Cardiac muscle cell (in vitro differentiated cells and primary cell): ENCODE data around the gene RADIL. TPM values are rescaled to one million over a fixed set of nuclear protein-coding genes. Genes with fewer than 3 reads are reported as not detected.
A peak's percentile ranks its signal among the peaks of the same experiment; 100 is the strongest.

Source experiments
- DNase-seq, 2 donors: peaks; one replicate each; pipeline versions ENCODE4 v3.0.0 to v3.0.0-alpha.2; 2010 to 2017; ENCODE audit warnings: low read depth in 1 of 2, low spot score in 1 of 2
- H3K27ac ChIP-seq: fragments of 200-600 bp; sonication (generic); 2 replicates; pipeline ENCODE4 v1.5.1; 2016
- H3K27me3 ChIP-seq: fragments of 200-600 bp; sonication (generic); 2 replicates; pipeline ENCODE4 v1.6.0; 2016; ENCODE audit warnings: control low read depth
- H3K36me3 ChIP-seq: fragments of 200-600 bp; sonication (generic); 2 replicates; pipeline ENCODE4 v1.5.1; 2016; ENCODE audit warnings: control low read depth
- H3K4me1 ChIP-seq: fragments of 200-600 bp; sonication (generic); 2 replicates; pipeline ENCODE4 v1.8.1; 2017; ENCODE audit warnings: low read depth, mild to moderate bottlenecking, mixed run types
- H3K4me3 ChIP-seq: fragments of 200-600 bp; sonication (generic); 2 replicates; pipeline ENCODE4 v1.5.1; 2016; ENCODE audit warnings: mild to moderate bottlenecking
- H3K9me3 ChIP-seq: fragments of 200-600 bp; sonication (generic); 2 replicates; pipeline ENCODE4 v1.5.1; 2017; ENCODE audit warnings: low read depth, mild to moderate bottlenecking, control low read depth
- polyA plus RNA-seq: library from polyadenylated mRNA; unstranded; fragments of >200 nt; fragmentation: Nextera tagmentation; extraction: Ambion mirVana; gene quantifications from 2 replicates; pipeline ENCODE4 v1.2.1, GENCODE V29; 2016
- total RNA-seq: library from RNA; depleted of rRNA; stranded (reverse); fragments of >200 nt; gene quantifications from 2 replicates; pipeline ENCODE4 v1.2.3, GENCODE V29; 2016
- TF ChIP-seq, protein P1 (sequence below): IDR thresholded peaks from 2 replicates; pipeline ENCODE4 v1.5.1; 2012; ENCODE audit warnings: low read depth, mild to moderate bottlenecking, low read length

RADIL gene
- total and polyA plus RNA-seq, 2 experiments from 2014 or later: 41.6 to 110 TPM

DNA sequence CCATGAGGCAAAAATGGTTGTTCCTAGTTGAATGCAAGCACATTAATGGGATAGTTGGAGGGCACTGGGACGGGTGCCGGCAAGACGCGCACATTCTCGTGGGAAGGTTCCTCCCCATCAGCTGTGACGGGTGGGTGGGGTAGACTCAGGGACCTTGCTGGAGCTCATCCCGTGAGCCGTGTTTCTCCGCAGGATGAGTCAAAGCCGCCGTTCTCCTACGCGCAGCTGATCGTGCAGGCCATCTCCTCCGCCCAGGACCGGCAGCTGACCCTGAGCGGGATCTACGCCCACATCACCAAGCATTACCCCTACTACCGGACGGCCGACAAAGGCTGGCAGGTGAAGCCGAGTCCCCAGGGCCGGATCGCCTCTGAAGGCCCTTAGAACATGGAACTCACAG, 128.5 kb downstream of the RADIL start:
- no peak overlapping the region for H3K4me3 ChIP-seq
- no peak overlapping the region for H3K27ac ChIP-seq
- H3K4me1 ChIP-seq: no peaks in the 10 kb centered on the region
- H3K9me3 ChIP-seq: no peaks in the 10 kb centered on the region
- no peak for DNase-seq
- peaks cover 38% of the 10 kb centered on the region for H3K36me3 ChIP-seq
- TF ChIP-seq, protein P1, sequence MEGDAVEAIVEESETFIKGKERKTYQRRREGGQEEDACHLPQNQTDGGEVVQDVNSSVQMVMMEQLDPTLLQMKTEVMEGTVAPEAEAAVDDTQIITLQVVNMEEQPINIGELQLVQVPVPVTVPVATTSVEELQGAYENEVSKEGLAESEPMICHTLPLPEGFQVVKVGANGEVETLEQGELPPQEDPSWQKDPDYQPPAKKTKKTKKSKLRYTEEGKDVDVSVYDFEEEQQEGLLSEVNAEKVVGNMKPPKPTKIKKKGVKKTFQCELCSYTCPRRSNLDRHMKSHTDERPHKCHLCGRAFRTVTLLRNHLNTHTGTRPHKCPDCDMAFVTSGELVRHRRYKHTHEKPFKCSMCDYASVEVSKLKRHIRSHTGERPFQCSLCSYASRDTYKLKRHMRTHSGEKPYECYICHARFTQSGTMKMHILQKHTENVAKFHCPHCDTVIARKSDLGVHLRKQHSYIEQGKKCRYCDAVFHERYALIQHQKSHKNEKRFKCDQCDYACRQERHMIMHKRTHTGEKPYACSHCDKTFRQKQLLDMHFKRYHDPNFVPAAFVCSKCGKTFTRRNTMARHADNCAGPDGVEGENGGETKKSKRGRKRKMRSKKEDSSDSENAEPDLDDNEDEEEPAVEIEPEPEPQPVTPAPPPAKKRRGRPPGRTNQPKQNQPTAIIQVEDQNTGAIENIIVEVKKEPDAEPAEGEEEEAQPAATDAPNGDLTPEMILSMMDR: no peak
- H3K27me3 ChIP-seq: no peaks in the 10 kb centered on the region

DNA sequence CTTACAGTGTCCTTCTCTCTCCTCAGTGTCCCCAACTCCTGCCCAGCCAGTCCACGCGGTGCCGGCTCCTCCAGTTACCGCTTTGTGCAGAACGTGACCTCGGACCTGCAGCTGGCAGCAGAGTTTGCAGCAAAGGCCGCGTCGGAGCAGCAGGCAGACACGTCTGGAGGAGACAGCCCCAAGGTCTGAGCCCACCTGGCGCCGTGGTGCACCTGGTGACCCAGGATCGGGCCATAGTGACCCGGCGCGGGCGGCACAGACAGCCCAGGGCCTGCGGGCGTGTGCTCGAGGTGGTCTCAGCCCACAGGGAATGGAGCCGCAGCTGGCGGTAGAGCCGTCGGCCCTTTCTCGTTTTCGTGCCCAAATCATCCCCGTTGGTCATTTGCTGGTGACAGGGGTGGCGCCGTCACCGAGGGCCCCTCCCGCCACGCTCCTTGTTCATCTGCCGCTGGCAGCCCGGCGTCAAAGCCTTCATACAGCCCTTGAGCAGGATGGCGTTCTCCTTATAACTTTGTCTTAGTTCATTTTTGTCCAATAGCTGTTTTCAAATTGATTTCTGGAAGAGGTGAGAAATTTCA, 129.0 kb downstream of the RADIL start:
- no peak for DNase-seq
- TF ChIP-seq, protein P1: no peak

DNA sequence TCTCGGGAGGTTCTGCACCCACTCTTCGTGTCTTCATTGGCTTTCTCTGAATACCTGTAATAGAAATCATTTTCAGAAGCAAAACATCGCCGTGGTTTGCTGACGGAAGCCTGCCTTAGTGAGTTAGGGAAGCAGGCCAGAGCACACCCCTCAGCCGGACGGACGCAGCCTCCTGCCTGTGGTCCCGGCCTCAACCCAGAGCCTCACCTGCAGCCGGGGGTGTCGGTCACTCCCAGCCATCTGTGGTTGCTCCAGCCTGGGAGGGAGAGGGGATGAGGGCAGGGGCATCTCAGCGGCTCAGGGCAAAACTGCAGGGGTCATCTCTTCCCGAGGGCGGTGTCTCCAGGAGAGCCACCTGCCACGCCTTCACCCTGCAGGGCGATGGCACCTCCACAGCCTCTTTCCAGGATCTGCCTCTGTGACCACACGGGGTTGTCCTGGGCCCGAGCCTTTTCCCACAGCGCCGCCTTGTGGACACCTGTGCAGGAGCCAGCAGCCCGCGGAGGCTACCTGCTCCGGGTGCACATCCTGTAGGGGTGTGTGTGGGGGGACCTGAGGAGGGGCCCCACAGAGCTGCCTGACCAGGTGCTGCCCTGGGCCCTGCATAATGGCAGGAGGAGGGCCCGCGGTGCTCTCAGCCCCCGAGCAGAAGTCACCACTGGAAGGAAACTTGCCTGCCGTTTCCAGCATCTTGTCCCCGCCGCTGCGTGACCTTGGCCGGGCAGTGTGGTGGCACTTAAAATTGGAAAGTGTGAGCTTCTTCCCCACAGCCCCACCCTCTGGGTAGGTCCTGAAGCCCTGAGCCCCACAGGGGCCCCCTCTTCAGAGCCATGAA, 129.7 kb downstream of the RADIL start:
- H3K9me3 ChIP-seq: no peaks in the 10 kb centered on the region
- H3K4me1 ChIP-seq: no peaks in the 10 kb centered on the region
- H3K27me3 ChIP-seq: no peaks in the 10 kb centered on the region
- peak; percentile 57 to 87 for DNase-seq
- TF ChIP-seq, protein P1: peak; percentile 92
- H3K4me3 ChIP-seq: no peak overlapping the region
- peaks cover 33% of the 10 kb centered on the region for H3K36me3 ChIP-seq
- no peak overlapping the region for H3K27ac ChIP-seq

More for the DNA sequence above, 129.0 kb downstream of the RADIL start:
- no peak overlapping the region for H3K27ac ChIP-seq
- no peaks in the 10 kb centered on the region for H3K4me1 ChIP-seq
- H3K27me3 ChIP-seq: no peaks in the 10 kb centered on the region
- H3K4me3 ChIP-seq: no peak overlapping the region
- H3K9me3 ChIP-seq: no peaks in the 10 kb centered on the region
- H3K36me3 ChIP-seq: peaks cover 36% of the 10 kb centered on the region

DNA sequence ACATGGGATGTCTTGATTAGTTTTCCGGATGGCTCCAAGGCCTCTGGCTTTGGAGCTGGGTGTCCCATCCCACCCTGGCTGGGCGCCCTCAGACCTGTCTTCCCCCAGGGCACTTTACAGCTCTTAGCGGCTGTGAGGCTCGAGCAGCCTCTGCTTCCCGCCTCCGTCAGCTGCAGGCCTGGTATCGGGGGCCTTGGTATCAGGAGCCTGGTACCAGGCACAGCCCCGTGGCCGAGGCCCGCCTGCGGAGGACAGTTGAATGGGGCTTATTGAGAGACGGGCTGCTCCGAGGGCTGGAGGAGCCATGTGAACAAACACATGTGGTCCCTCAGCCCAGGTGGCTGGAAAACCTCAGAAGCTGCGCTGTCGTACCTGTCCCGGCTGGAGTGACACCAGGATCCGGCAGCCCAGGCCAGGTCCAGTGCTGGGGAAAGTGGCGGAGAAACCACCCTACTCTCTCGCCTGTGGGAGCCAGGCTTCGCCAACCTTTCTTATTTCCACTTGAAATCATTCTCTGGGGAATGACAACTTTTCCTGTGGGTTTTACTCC, 132.0 kb downstream of the RADIL start:
- Histone ChIP-seq H3K9me3 (no peaks in the 10 kb centered on the region), H3K36me3 (peaks cover 15% of the 10 kb centered on the region), H3K4me1 (no peaks in the 10 kb centered on the region), H3K27me3 (no peaks in the 10 kb centered on the region), H3K27ac (no peak overlapping the region), H3K4me3 (no peak overlapping the region)
- TF ChIP-seq, protein P1: no peak
- DNase-seq: peak in 1 of 2 donors; percentile 14

DNA sequence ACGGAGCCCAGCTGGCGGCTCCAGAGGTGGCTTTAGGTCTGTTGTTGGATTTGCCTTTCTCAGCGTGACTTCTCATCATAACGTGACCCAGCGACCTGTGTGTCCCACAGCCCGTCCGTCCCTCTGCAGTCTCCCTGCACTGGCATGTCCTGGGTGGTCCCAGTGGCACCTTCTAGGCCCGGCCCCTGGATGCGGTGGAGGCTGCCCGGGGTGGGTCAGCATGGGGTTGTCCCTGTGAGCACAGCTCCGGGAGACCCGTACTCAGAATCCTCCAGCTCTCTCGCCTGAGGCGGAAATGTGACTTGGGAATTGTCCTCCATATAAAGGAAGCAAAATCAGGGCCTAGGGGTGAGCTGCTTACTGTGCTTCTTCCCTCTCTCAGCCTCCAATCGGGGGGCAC, 133.7 kb downstream of the RADIL start:
- DNase-seq: no peak
- H3K36me3 ChIP-seq: peaks cover 5% of the 10 kb centered on the region
- H3K4me1 ChIP-seq: peaks cover under 1% of the 10 kb centered on the region
- H3K4me3 ChIP-seq: no peak overlapping the region
- TF ChIP-seq, protein P1: no peak
- H3K27me3 ChIP-seq: no peaks in the 10 kb centered on the region
- peak overlapping the region; percentile 35 for H3K27ac ChIP-seq
- no peaks in the 10 kb centered on the region for H3K9me3 ChIP-seq
